Measurements from ENCODE around the gene CCDC85C. TPM values are rescaled to one million over a fixed set of nuclear protein-coding genes. Genes with fewer than 3 reads are reported as not detected.

Gene CCDC85C
- total RNA-seq, 1 experiment from 2014 or later, result 42.3 TPM

- TF ChIP-seq ZBTB33 (IDR thresholded peaks at IDR 0.05; ENCODE audit: extremely low read depth, insufficient replicate concordance, low read length), result no peak
- TF ChIP-seq POLR2A (IDR thresholded peaks at IDR 0.05; ENCODE audit: borderline replicate concordance, extremely low read depth, insufficient read depth, insufficient read length), result no peak
- TF ChIP-seq SRF (IDR thresholded peaks at IDR 0.05; ENCODE audit: low read depth), result no peak
Observed at GRCh38 chr14:99578541-99579101, 25.4 kb downstream of the CCDC85C start (continued).

GRCh38 chr14:99576761-99577705 is 27.0 kb downstream of the CCDC85C start:
- Histone ChIP-seq H3K4me2 (ENCODE audit: low read length) (peak overlapping the region; percentile 82), H3K79me2 (ENCODE audit: insufficient read depth, low read length) (peaks cover 76% of the 10 kb centered on the region), H3K9me3 (ENCODE audit: control insufficient read depth in 1 of 2, insufficient read depth in 1 of 2, low read depth in 1 of 2, low read length in 2 of 2) (no peaks in the 10 kb centered on the region), H3K36me3 (ENCODE audit: control insufficient read depth in 1 of 2, insufficient read depth in 2 of 2, low read length in 2 of 2) (0 out of 4 replicates have a peak, but pooled peaks cover 0 to 6% of the 10 kb centered on the region in 2 experiments), H3K27me3 (ENCODE audit: insufficient read depth, low read length) (no peaks in the 10 kb centered on the region), H3K9me2 (ENCODE audit: insufficient read depth) (no peaks in the 10 kb centered on the region), H3K9ac (ENCODE audit: low read length) (peak overlapping the region; percentile 32; the same call in 1 of the 2 replicates), H3K4me1 (ENCODE audit: control insufficient read depth in 1 of 2, insufficient read depth in 2 of 2, low read length in 2 of 2) (peaks cover 66 to 81% of the 10 kb centered on the region in 2 experiments), H3K27ac (ENCODE audit: low read depth, low read length) (peak overlapping the region; percentile 48; the same call in 1 of the 2 replicates), H2AFZ (ENCODE audit: low read depth, low read length, poor library complexity, severe bottlenecking) (no peak overlapping the region), H3K4me3 (replicated peaks in 1 of 2; ENCODE audit: low read depth in 1 of 2, low read length in 2 of 2) (no peak overlapping the region), H4K20me1 (ENCODE audit: insufficient read depth) (peaks cover 4% of the 10 kb centered on the region; the same call in 1 of the 2 replicates)
- CTCF ChIA-PET, result interaction anchor here (0.5 to 2.5 kb wide), 2 partner anchors 27 to 58 kb away, joined by 3 to 8 read pairs; partner anchors contain the start of gene CCDC85C
- POLR2A ChIA-PET, result no interaction called here
- intact Hi-C loops (cut with micrococcal nuclease), result no loop called here
- no peak for TF ChIP-seq ZFX (IDR thresholded peaks at IDR 0.05)
- TF ChIP-seq SRF (IDR thresholded peaks at IDR 0.05; ENCODE audit: low read depth), result no peak
- no peak for TF ChIP-seq YY1 (IDR thresholded peaks at IDR 0.05; ENCODE audit: extremely low read depth, insufficient replicate concordance, low read depth, low read length)
- no peak for TF ChIP-seq REST (IDR thresholded peaks at IDR 0.05; ENCODE audit: low read depth)
- no peak for TF ChIP-seq ZNF274 (IDR thresholded peaks at IDR 0.05; ENCODE audit: low read depth, low read length)
- no peak for TF ChIP-seq SP1 (IDR thresholded peaks at IDR 0.05; ENCODE audit: low read depth)
- TF ChIP-seq FOSL1 (IDR thresholded peaks at IDR 0.05; ENCODE audit: low read depth), result no peak
- no peak for TF ChIP-seq JUND (IDR thresholded peaks at IDR 0.05)
- no peak for TF ChIP-seq RAD21 (IDR thresholded peaks at IDR 0.05; ENCODE audit: low read depth)
- no peak for TF ChIP-seq CEBPB (IDR thresholded peaks at IDR 0.05; ENCODE audit: low read depth)
- no peak for TF ChIP-seq EZH2 (IDR thresholded peaks at IDR 0.05)
- no peak for TF ChIP-seq TCF7L2 (IDR thresholded peaks at IDR 0.05; ENCODE audit: borderline replicate concordance, extremely low read depth, insufficient read depth, insufficient read length)
- no peak for TF ChIP-seq SIN3A (IDR thresholded peaks at IDR 0.05; ENCODE audit: low read depth)
- no TSS peak for BruUV-seq (replicated peaks)
- ATAC-seq (no peak), DNase-seq (ENCODE audit: low read depth, low spot score) (no peak)
- RAD21 ChIA-PET (ENCODE audit: low non-redundant PET in 1 of 2, low total read pairs in 2 of 2, uncharacterized antibody in 2 of 2, unreplicated experiment in 2 of 2), result interaction anchor here in 1 of 2 experiments (1.5 kb wide), 1 partner anchor 51 kb away, joined by 3 read pairs; no protein-coding TSS in a partner anchor

Data from HCT116 (cell line).